Omental fat pad (tissue), 4 donors: ENCODE measurements around the gene LRRC3B. TPM values are rescaled to one million over a fixed set of nuclear protein-coding genes. Genes with fewer than 3 reads are reported as not detected.
A peak's percentile ranks its signal among the peaks of the same experiment; 100 is the strongest.

Experiments
- ATAC-seq: fragments of 150-250 bp; one replicate; pipeline ENCODE4 v1.9.1; 2016; ENCODE audit warnings: mild to moderate bottlenecking, moderate library complexity; ENCODE audit not compliant: low FRiP score
- DNase-seq: peaks from one replicate; pipeline ENCODE4 v3.0.0-alpha.2; 2019; ENCODE audit warnings: low spot score
- CTCF ChIP-seq, 3 donors: fragments of 450-650 bp; IDR thresholded peaks; one replicate each; pipeline ENCODE4 v1.5.1; 2016 to 2017; ENCODE audit warnings: antibody characterized with exemption in 3 of 3, mild to moderate bottlenecking in 3 of 3, moderate library complexity in 2 of 3
- total RNA-seq, 4 donors: library from RNA; depleted of rRNA; stranded (reverse); fragments of >200 nt; gene quantifications; one replicate each; pipeline ENCODE4 v1.1.0, GENCODE V29; 2016

Gene LRRC3B
- total RNA-seq, 4 donors from 2014 or later = 0.09 to 0.24 (median 0.16) TPM; not detected in 1

- TF ChIP-seq CTCF (IDR thresholded peaks at IDR 0.05) = no peak
- ATAC-seq = no peak
- no peak for DNase-seq
These were observed 509 bp upstream of the LRRC3B start for GRCh38 chr3:26621906-26622620.

- TF ChIP-seq CTCF (IDR thresholded peaks at IDR 0.05) = no peak
- ATAC-seq = peak; percentile 39
- no peak for DNase-seq
These were observed 1.0 kb downstream of the LRRC3B start for GRCh38 chr3:26623419-26624208.

- ATAC-seq = peak; percentile 31
- no peak for TF ChIP-seq CTCF (IDR thresholded peaks at IDR 0.05)
- DNase-seq = no peak
These were observed 1.7 kb downstream of the LRRC3B start for GRCh38 chr3:26624209-26624765.

- no peak for TF ChIP-seq CTCF (IDR thresholded peaks at IDR 0.05)
- no peak for DNase-seq
- ATAC-seq = no peak
These were observed 2.6 kb downstream of the LRRC3B start for GRCh38 chr3:26625187-26625586.

- no peak for TF ChIP-seq CTCF (IDR thresholded peaks at IDR 0.05)
- DNase-seq (no peak), ATAC-seq (no peak)
These were observed 4.5 kb downstream of the LRRC3B start for GRCh38 chr3:26627080-26627479.

GRCh38 chr3:26628915-26629314, 6.3 kb downstream of the LRRC3B start:
- DNase-seq = no peak
- no peak for TF ChIP-seq CTCF (IDR thresholded peaks at IDR 0.05)
- ATAC-seq = no peak
